ENCODE results near the gene SLC30A3. TPM values are rescaled to one million over a fixed set of nuclear protein-coding genes. Genes with fewer than 3 reads are reported as not detected.

SLC30A3 gene
- total and polyA plus RNA-seq, 2 donors (not counting 1 experiment from before 2014, with no cell fraction given): under 0.01 to 0.12 TPM

DNA sequence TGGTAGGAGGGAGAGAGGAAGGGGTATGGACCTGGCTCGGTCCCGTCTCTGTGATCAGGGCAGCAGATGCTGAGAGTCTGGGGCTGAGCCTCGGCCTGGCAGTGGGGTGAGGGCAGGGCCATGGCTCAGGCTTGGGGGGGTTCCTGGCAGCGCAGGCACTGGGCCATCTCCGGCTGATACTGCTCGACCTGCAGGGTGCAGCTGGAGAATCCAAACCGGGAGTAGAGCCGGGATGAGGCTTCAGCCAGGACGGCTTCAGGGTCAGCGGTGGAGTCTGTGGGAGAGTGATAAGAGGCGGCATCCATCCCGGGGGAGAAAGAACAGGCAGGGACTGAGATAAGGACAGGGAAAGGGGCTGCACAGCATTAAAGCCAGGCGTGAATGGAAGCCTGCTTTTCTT is 7.7 kb downstream of the SLC30A3 start:
- Histone ChIP-seq H3K27me3 (ENCODE audit: control insufficient read depth, insufficient read depth, low read length) (peaks cover 9% of the 10 kb centered on the region), H2AFZ (ENCODE audit: low read length) (peak overlapping the region; percentile 26), H3K4me3 (replicated peaks in 1 of 4; ENCODE audit: control extremely low read depth in 1 of 4, insufficient read depth in 1 of 4, low read depth in 3 of 4, low read length in 4 of 4) (no peak overlapping the region), H3K4me2 (ENCODE audit: extremely low read depth, insufficient read depth, low read length) (peak overlapping the region; percentile 65), H3K36me3 (ENCODE audit: control insufficient read depth, insufficient read depth, low read length) (no peaks in the 10 kb centered on the region), H3K4me1 (ENCODE audit: control insufficient read depth, extremely low read depth, insufficient read depth, low read length) (peaks cover 14% of the 10 kb centered on the region), H3K27ac (ENCODE audit: insufficient read depth, low read length) (peak overlapping the region; percentile 19), H3K9ac (ENCODE audit: insufficient read depth, low read length) (no peak overlapping the region), H3K9me3 (ENCODE audit: control insufficient read depth, insufficient read depth, low read depth, low read length) (no peaks in the 10 kb centered on the region), H4K20me1 (ENCODE audit: control insufficient read depth, extremely low read depth, insufficient read depth, low read length) (no peaks in the 10 kb centered on the region), H3K79me2 (ENCODE audit: control insufficient read depth, insufficient read depth, low read length) (no peaks in the 10 kb centered on the region)
- DNase-seq (ENCODE audit: low read depth in 2 of 2): no peak
- TF ChIP-seq, protein P1, sequence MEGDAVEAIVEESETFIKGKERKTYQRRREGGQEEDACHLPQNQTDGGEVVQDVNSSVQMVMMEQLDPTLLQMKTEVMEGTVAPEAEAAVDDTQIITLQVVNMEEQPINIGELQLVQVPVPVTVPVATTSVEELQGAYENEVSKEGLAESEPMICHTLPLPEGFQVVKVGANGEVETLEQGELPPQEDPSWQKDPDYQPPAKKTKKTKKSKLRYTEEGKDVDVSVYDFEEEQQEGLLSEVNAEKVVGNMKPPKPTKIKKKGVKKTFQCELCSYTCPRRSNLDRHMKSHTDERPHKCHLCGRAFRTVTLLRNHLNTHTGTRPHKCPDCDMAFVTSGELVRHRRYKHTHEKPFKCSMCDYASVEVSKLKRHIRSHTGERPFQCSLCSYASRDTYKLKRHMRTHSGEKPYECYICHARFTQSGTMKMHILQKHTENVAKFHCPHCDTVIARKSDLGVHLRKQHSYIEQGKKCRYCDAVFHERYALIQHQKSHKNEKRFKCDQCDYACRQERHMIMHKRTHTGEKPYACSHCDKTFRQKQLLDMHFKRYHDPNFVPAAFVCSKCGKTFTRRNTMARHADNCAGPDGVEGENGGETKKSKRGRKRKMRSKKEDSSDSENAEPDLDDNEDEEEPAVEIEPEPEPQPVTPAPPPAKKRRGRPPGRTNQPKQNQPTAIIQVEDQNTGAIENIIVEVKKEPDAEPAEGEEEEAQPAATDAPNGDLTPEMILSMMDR (conservative IDR thresholded peaks at IDR 0.05 in 1 of 2, IDR thresholded peaks at IDR 0.05 in 1 of 2; ENCODE audit: low read depth in 1 of 2, low read length in 2 of 2): no peak
- TF ChIP-seq EZH2 (IDR thresholded peaks at IDR 0.05; ENCODE audit: low read length, missing control alignments): no peak

DNA sequence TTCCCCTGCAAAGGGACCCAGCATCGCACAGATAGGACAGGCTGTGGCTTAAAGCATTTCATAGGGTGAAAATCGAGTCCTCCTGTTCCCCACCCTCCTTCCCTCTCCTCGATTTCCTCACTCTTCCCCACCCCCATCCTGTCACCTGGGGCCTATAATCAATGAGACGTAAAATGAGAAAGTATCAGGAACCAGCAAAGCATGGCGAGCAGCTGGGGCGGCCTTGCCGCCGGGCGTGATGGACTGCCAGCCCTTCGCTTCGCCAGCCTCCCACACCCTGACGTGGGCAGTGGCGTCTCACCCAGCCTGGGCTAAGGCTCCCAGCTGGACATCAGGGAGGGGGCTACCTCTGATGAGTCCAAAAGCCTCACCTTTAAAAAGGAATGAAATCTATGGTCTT is 11.1 kb downstream of the SLC30A3 start:
- Histone ChIP-seq H3K9me3 (ENCODE audit: control insufficient read depth, insufficient read depth, low read depth, low read length) (no peaks in the 10 kb centered on the region), H3K27ac (ENCODE audit: insufficient read depth, low read length) (no peak overlapping the region), H4K20me1 (ENCODE audit: control insufficient read depth, extremely low read depth, insufficient read depth, low read length) (no peaks in the 10 kb centered on the region), H3K36me3 (ENCODE audit: control insufficient read depth, insufficient read depth, low read length) (no peaks in the 10 kb centered on the region), H3K4me2 (ENCODE audit: extremely low read depth, insufficient read depth, low read length) (no peak overlapping the region), H3K4me1 (ENCODE audit: control insufficient read depth, extremely low read depth, insufficient read depth, low read length) (peaks cover 14% of the 10 kb centered on the region), H3K4me3 (replicated peaks in 1 of 4; ENCODE audit: control extremely low read depth in 1 of 4, insufficient read depth in 1 of 4, low read depth in 3 of 4, low read length in 4 of 4) (no peak overlapping the region), H3K9ac (ENCODE audit: insufficient read depth, low read length) (no peak overlapping the region), H3K27me3 (ENCODE audit: control insufficient read depth, insufficient read depth, low read length) (no peaks in the 10 kb centered on the region), H3K79me2 (ENCODE audit: control insufficient read depth, insufficient read depth, low read length) (no peaks in the 10 kb centered on the region), H2AFZ (ENCODE audit: low read length) (no peak overlapping the region)
- no peak for DNase-seq (ENCODE audit: low read depth in 2 of 2)
- no peak for TF ChIP-seq EZH2 (IDR thresholded peaks at IDR 0.05; ENCODE audit: low read length, missing control alignments)
- TF ChIP-seq, protein P1 (conservative IDR thresholded peaks at IDR 0.05 in 1 of 2, IDR thresholded peaks at IDR 0.05 in 1 of 2; ENCODE audit: low read depth in 1 of 2, low read length in 2 of 2): no peak

DNA sequence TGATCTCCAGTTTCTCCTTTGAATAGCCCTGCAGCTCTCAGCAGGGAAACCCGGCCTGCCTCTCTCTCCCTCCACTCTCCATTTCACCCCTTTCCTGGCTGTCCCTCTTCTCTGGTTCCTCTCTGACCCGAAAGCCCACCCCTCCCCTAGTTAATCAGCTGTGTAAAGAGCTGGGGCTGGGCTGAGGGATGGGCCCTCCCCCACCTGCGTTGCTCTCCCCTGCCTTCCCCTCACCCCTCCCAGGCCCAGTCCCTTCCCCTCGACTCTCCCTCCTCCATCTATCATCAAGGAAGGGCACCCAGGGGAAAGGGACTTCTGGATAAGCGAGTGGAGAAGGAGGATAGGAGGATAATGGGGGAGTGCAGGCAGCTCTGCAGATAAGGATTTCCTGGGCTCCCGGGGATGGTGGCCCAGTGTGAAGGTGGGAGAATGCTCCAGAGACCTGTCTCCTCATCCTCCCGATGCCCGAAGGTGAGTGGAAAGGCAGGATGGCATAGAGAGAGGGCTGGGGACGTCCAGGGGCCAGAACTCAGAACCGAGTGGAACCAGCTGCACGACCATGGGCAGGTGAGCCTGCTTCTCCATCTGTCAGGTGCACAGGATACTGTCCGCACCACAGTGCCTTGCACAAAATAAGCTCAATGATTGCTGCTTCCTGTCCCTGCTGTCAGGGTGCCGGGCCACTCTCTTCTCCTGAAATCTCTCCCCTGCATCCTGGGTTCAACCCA is 12.0 kb downstream of the SLC30A3 start:
- no peaks in the 10 kb centered on the region for H3K9me3 ChIP-seq (ENCODE audit: control insufficient read depth, insufficient read depth, low read depth, low read length)
- H3K36me3 ChIP-seq (ENCODE audit: control insufficient read depth, insufficient read depth, low read length): no peaks in the 10 kb centered on the region
- no peaks in the 10 kb centered on the region for H4K20me1 ChIP-seq (ENCODE audit: control insufficient read depth, extremely low read depth, insufficient read depth, low read length)
- TF ChIP-seq, protein P1 (conservative IDR thresholded peaks at IDR 0.05 in 1 of 2, IDR thresholded peaks at IDR 0.05 in 1 of 2; ENCODE audit: low read depth in 1 of 2, low read length in 2 of 2): no peak
- no peak for TF ChIP-seq EZH2 (IDR thresholded peaks at IDR 0.05; ENCODE audit: low read length, missing control alignments)
- peaks cover 8% of the 10 kb centered on the region for H3K4me1 ChIP-seq (ENCODE audit: control insufficient read depth, extremely low read depth, insufficient read depth, low read length)
- DNase-seq (ENCODE audit: low read depth in 2 of 2): no peak
- H3K27ac ChIP-seq (ENCODE audit: insufficient read depth, low read length): no peak overlapping the region
- no peak overlapping the region for H3K4me3 ChIP-seq (replicated peaks in 1 of 4; ENCODE audit: control extremely low read depth in 1 of 4, insufficient read depth in 1 of 4, low read depth in 3 of 4, low read length in 4 of 4)
- H3K4me2 ChIP-seq (ENCODE audit: extremely low read depth, insufficient read depth, low read length): no peak overlapping the region
- no peak overlapping the region for H3K9ac ChIP-seq (ENCODE audit: insufficient read depth, low read length)
- H3K79me2 ChIP-seq (ENCODE audit: control insufficient read depth, insufficient read depth, low read length): no peaks in the 10 kb centered on the region
- peak overlapping the region; percentile 8 for H2AFZ ChIP-seq (ENCODE audit: low read length)
- no peaks in the 10 kb centered on the region for H3K27me3 ChIP-seq (ENCODE audit: control insufficient read depth, insufficient read depth, low read length)

Data from fibroblast of lung (primary cell).